OCI-M1 (cell line): ENCODE measurements around the gene ISM2.
A peak's percentile ranks its signal among the peaks of the same experiment; 100 is the strongest.

Source experiments
- DNase-seq: peaks from one replicate; lab custom pipeline; 2025; lab: John Stamatoyannopoulos, UW

Gene ISM2

GRCh38 chr14:77467801-77468200 is 30.8 kb downstream of the ISM2 start:
- DNase-seq = no peak

- peak; percentile 84 for DNase-seq
Observed at GRCh38 chr14:77459072-77459723, 39.4 kb downstream of the ISM2 start.

GRCh38 chr14:77458249-77458950 is 40.2 kb downstream of the ISM2 start:
- peak; percentile 67 for DNase-seq

GRCh38 chr14:77457522-77458248 is 40.9 kb downstream of the ISM2 start, which contains the start of the genes AHSA1 and VIPAS39:
TSS of gene AHSA1 (plus strand) at chr14:77458093. CDS start at chr14:77458190, 97 bp downstream.
TSS of gene VIPAS39 (minus strand) at chr14:77457601. CDS start at chr14:77454102, 3,499 bp downstream.
- peak; percentile 97 for DNase-seq

GRCh38 chr14:77457115-77457521 is 41.5 kb downstream of the ISM2 start:
- no peak for DNase-seq

- DNase-seq = no peak
Observed at GRCh38 chr14:77455966-77456640, 42.5 kb downstream of the ISM2 start.

GRCh38 chr14:77442196-77442595 is 56.4 kb downstream of the ISM2 start:
- no peak for DNase-seq

GRCh38 chr14:77439861-77440260 is 58.8 kb downstream of the ISM2 start:
- no peak for DNase-seq

- DNase-seq = no peak
Observed at GRCh38 chr14:77438596-77438995, 60.0 kb downstream of the ISM2 start.

- no peak for DNase-seq
Observed at GRCh38 chr14:77436042-77436441, 62.6 kb downstream of the ISM2 start.

GRCh38 chr14:77426396-77426795 is 72.2 kb downstream of the ISM2 start:
- DNase-seq = no peak

GRCh38 chr14:77424862-77425261 is 73.8 kb downstream of the ISM2 start:
- DNase-seq = no peak
